RWPE1 (cell line): Measurements from ENCODE around the gene DRD3.

ENCODE experiments used
- CTCF ChIA-PET: fragments of 350-600 bp; sonication (Branson Sonifier 250); formaldehyde crosslinking; extraction: SDS; loops from one replicate; lab custom pipeline; 2021; lab: Yijun Ruan, JAX
- POLR2A ChIA-PET: fragments of 400-600 bp; formaldehyde crosslinking; extraction: SDS; loops from one replicate; lab custom pipeline; 2020; ENCODE audit warnings: antibody characterized with exemption; ENCODE audit not compliant: low non-redundant PET; lab: Yijun Ruan, JAX
- DNase-seq: peaks from one replicate; pipeline ENCODE4 v3.0.0; 2012; ENCODE audit warnings: low spot score
- H3K27ac ChIP-seq: fragments of 450-650 bp; 2 replicates; pipeline ENCODE4 v1.5.1; 2017
- TF ChIP-seq, protein P1 (sequence below): fragments of 450-650 bp; conservative IDR thresholded peaks from 2 replicates; pipeline ENCODE4 v1.5.1; 2017; ENCODE audit warnings: low read depth, mild to moderate bottlenecking

Gene DRD3

DNA sequence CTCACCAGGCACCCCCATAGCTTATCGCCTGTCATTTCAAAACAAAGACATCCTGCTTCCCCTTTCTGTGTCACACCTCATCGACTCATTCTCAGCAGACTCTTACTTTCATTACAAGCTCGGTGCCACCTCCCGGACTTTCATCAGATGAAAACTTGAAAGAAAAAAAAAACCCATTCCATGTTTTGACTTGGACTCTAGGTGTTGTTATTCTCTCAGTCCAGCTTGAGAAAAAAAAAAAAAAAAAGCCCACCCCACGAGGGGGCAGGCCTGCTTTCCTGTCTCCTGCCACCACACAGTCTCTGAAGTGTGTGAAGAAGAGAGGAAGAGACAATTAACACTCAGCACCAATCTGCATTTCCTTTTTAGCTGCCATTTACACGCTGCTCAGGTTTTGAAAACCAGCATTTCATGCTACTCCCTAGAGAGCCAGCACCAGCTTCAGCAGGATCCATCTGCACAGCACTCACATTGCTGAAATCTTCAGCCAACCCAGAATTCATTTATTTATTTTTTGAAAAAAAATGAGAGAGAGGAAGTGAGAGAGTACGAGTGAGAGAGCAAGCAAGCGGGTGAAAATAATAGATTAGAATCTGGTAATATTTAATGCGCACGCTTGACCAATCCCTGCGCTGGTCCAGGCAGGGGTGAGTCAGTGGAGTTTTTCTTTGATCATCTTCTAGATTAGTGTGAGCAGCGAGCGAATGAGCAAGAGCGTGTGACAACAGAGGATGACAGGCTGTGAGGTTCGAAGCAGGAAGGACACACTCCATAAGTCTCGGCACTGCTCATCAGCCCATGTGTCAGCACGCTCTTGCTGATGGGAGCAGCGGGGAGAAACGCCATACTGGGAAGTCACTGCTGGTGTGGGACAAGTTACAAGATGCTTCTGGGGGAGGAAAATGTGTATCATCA lies 35.0 kb upstream of the DRD3 start:
- peak; percentile 11 for DNase-seq
- CTCF ChIA-PET = no interaction called here
- POLR2A ChIA-PET = no interaction called here
- H3K27ac ChIP-seq = no peak overlapping the region
- TF ChIP-seq, protein P1, sequence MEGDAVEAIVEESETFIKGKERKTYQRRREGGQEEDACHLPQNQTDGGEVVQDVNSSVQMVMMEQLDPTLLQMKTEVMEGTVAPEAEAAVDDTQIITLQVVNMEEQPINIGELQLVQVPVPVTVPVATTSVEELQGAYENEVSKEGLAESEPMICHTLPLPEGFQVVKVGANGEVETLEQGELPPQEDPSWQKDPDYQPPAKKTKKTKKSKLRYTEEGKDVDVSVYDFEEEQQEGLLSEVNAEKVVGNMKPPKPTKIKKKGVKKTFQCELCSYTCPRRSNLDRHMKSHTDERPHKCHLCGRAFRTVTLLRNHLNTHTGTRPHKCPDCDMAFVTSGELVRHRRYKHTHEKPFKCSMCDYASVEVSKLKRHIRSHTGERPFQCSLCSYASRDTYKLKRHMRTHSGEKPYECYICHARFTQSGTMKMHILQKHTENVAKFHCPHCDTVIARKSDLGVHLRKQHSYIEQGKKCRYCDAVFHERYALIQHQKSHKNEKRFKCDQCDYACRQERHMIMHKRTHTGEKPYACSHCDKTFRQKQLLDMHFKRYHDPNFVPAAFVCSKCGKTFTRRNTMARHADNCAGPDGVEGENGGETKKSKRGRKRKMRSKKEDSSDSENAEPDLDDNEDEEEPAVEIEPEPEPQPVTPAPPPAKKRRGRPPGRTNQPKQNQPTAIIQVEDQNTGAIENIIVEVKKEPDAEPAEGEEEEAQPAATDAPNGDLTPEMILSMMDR = no peak

DNA sequence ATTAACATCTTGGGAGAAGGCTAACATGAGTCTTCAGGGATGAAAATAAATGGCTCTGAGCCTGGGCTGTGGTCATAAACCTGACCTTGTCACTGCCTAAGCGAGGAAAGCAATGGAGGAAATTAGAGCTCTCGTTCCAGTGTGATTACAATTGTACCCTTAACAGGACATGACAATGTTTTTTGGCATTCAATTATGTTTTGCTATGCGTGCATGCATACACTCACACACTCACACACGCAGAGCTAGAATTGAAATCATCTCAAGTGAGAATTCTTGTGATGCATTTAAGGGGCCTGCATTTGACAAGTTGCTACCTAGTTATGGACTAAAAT lies 34.4 kb upstream of the DRD3 start:
- no peak for DNase-seq
- POLR2A ChIA-PET = no interaction called here
- TF ChIP-seq, protein P1 = no peak
- H3K27ac ChIP-seq = no peak overlapping the region
- CTCF ChIA-PET = no interaction called here

DNA sequence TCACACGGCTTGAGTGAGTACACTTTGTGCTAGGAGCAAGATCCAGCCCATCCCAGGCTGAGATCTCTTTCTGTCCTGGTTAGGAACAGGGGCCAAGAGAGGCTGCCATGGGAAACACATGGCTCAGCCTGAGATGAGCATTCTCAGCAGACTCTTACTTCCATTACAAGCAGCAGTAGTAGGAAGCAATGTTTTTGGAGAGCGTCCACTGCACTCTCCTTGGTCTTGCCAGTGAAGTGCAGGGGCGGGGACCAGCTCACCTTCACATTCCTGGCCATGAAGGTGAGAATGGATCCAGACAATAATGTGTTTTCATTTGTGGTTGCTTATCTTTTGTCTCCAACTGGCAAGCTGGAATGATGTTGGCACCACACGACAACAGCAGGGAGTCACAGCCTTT lies 33.8 kb upstream of the DRD3 start:
- DNase-seq = no peak
- TF ChIP-seq, protein P1 = no peak
- H3K27ac ChIP-seq = no peak overlapping the region
- ChIA-PET POLR2A (no interaction called here), CTCF (no interaction called here)

DNA sequence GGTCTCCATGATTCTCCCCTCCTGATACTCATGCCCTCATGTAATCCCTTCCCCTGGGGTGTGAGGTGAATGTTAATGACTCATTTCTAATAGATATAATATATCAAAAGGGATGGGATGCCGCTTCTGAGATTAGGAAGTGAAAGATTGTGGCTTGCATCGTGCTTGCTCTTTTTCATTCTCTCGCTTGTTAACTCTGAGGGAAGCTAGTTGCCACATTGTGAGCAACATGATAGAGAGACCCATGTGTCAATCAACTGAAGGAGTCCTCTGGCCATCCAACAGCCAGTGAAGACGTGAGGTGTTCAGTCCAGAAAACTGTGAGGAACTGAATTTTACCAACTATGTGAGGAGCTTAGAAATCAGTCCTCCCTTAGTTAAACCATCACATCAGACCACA lies 28.9 kb upstream of the DRD3 start:
- no peak for DNase-seq
- H3K27ac ChIP-seq = no peak overlapping the region
- CTCF ChIA-PET = no interaction called here
- POLR2A ChIA-PET = no interaction called here
- TF ChIP-seq, protein P1 = no peak

DNA sequence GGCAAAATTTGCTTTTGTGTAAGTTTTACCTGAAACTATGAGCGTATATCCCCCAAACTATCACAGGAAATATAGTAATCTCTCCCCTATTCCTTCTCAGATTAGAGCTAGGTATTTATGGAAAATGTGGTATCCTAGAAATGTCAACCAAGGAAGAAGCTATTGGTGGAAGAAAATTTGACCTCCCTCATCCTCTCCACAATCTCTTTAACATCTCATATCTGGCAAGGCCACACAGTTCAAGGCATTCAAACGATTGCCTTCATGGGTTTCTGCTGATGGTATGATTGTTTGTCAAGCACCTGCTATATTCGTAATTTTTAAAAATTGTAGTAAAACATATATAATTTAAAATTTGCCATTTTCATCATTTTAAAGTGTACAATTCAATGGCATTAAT lies 27.5 kb upstream of the DRD3 start:
- CTCF ChIA-PET = no interaction called here
- H3K27ac ChIP-seq = no peak overlapping the region
- POLR2A ChIA-PET = no interaction called here
- DNase-seq = no peak
- TF ChIP-seq, protein P1 = no peak

DNA sequence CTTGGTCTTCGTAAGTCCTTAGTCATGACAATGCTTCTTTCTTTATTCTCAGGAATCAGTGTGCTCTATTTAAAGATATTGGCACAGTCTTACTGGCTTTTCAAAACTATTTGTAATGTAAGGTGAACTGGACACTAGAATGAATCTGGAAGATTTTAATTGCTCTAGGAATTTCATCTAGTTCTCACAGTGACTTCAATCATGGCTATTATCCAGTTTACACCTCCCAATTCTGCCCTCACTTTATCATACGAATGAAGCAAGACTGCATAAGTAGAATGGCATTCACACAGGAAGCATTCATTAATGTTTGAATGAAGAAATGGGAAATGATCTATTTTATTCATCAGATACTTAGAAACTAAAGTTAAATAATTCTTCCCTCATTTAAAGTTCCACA lies 26.7 kb upstream of the DRD3 start:
- no peak overlapping the region for H3K27ac ChIP-seq
- TF ChIP-seq, protein P1 = no peak
- CTCF ChIA-PET = no interaction called here
- POLR2A ChIA-PET = no interaction called here
- no peak for DNase-seq
